Heart left ventricle (tissue), 16 donors: ENCODE results near the gene SOCS6. TPM values are rescaled to one million over a fixed set of nuclear protein-coding genes. Genes with fewer than 3 reads are reported as not detected.
A peak's percentile ranks its signal among the peaks of the same experiment; 100 is the strongest.

Source experiments
- ATAC-seq, 4 donors: fragments of 200-7000 bp; cut with Tn5 transposase; one replicate each; pipeline ENCODE4 v1.9.1; 2020 to 2022; ENCODE audit warnings: moderate library complexity in 4 of 4, mild to moderate bottlenecking in 3 of 4, moderate number of reproducible peaks in 1 of 4
- DNase-seq, 5 donors: peaks; one replicate each; pipeline ENCODE4 v3.0.0-alpha.2; 2020
- H3K27ac ChIP-seq, 12 donors: fragments of 200-600 bp; sonication (generic) in 4 of 12; one replicate each; pipeline versions ENCODE4 v1.5.0 to v1.8.0; 2016 to 2022; ENCODE audit warnings: mild to moderate bottlenecking in 2 of 12
- H3K27me3 ChIP-seq, 9 donors: fragments of 200-600 bp; sonication (generic) in 2 of 9; one replicate each; pipeline versions ENCODE4 v1.5.1 to v1.8.0; 2016 to 2022; ENCODE audit warnings: mild to moderate bottlenecking in 3 of 9
- H3K36me3 ChIP-seq, 9 donors: fragments of 200-600 bp; sonication (generic) in 2 of 9; one replicate each; pipeline versions ENCODE4 v1.5.0 to v1.8.0; 2018 to 2022; ENCODE audit warnings: mild to moderate bottlenecking in 2 of 9
- H3K4me1 ChIP-seq, 12 donors: fragments of 200-600 bp; sonication (generic) in 4 of 12; one replicate each; pipeline versions ENCODE4 v1.5.0 to v1.8.0; 2016 to 2022; ENCODE audit warnings: mild to moderate bottlenecking in 3 of 12
- H3K4me3 ChIP-seq, 12 donors: fragments of 200-600 bp; sonication (generic) in 4 of 12; one replicate each; pipeline versions ENCODE4 v1.5.0 to v1.8.0; 2017 to 2022; ENCODE audit warnings: mild to moderate bottlenecking in 9 of 12, moderate library complexity in 4 of 12
- H3K9me3 ChIP-seq, 12 donors: fragments of 200-600 bp; sonication (generic) in 4 of 12; one replicate each; pipeline versions ENCODE4 v1.5.0 to v1.8.0; 2016 to 2022; ENCODE audit warnings: mild to moderate bottlenecking in 1 of 12
- CTCF ChIP-seq, 12 donors: fragments of 200-600 bp; sonication (generic) in 4 of 12; IDR thresholded peaks; one replicate each; pipeline versions ENCODE4 v1.5.0 to v1.8.0; 2018 to 2022; ENCODE audit warnings: antibody characterized with exemption in 12 of 12, mild to moderate bottlenecking in 5 of 12
- POLR2A ChIP-seq, 2 donors: fragments of 450-650 bp; IDR thresholded peaks; one replicate each; pipeline ENCODE4 v1.6.1; 2017; ENCODE audit warnings: antibody characterized with exemption in 2 of 2, mild to moderate bottlenecking in 2 of 2, moderate library complexity in 2 of 2
- WGBS, 4 donors: extraction: QIAGEN DNeasy Blood & Tissue Kit in 2 of 4; methylation state at CpG; one replicate each; pipeline versions ENCODE4 v1.1.5 to v1.1.7; 2013 to 2018; 5-methylcytosine and 5-hydroxymethylcytosine counted together
- intact Hi-C, 10 donors: fragments of 100-400 bp; cut with DNase I; formaldehyde crosslinking; loops; one replicate each; pipeline versions ENCODE4 v1.11.1 to v1.14.2; 2022
- polyA plus RNA-seq, 2 donors: library from polyadenylated mRNA; stranded (reverse); fragments of 200-250 nt; gene quantifications; one replicate each; pipeline ENCODE4 v1.2.3, GENCODE V29; 2013
- total RNA-seq, 9 donors: library from RNA; depleted of rRNA in 2 of 9; stranded (reverse); fragments of >200 nt in 2 of 9; fragmentation: NEBNext Ultra II Directional in 3 of 9; extraction: Animal tissue kit (Norgen Biotek cat#: 25700) in 3 of 9; gene quantifications; one replicate each; pipeline versions ENCODE4 v1.1.0 to v1.2.4, GENCODE V29; 2016 to 2023
- donor health status: ischemic (EF 13 %, LVEDD 7.1; RV severe dilation, severe dysfunction).
- donor health status: healthy with polysubstance abuse.
- donor health status: DM: no; HTN: yes; CAD: no.
- donor health status: DM: no; HTN: no; CAD: no.
- donor health status: ischemic (EF 25% LVEDD 6.9; RV normal size, moderate dysfunction).
- donor health status: ischemic (EF 25% LVEDD 5.7; RV mildly dilated, moderate dysfunction).
- donor health status: healthy.
- donor health status: DM: yes; HTN: yes; CAD: no.
- donor health status: ischemic (EF 35%, LVEDD 5.7; RV mildly dilated, moderate dysfunction).
- donor health status: nonischemic (EF 11% LVEDD 7.7; RV severe dilation, severe dysfunction).
- donor health status: DM: yes; HTN: yes; CAD: no.
- donor health status: PGD.
- donor health status: ischemic (EF 29% LVEDD 5.4; RV normal size, mild dysfunction).
- donor health status: nonischemic (EF 23%, LVEDD 6.1; RV moderate dilation, normal function).

The SOCS6 gene
- total and polyA plus RNA-seq, 11 donors, result 6.5 to 32.9 (median 21.4) TPM

GRCh38 chr18:70295192-70296188 lies 6.6 kb downstream of the SOCS6 start:
- WGBS, 4 donors, result 30 to 40% (median 34%) methylated on average over 8 of the region's 8 CpGs
- DNase-seq (no peak), ATAC-seq (peak in 2 of 4 donors; percentile 20 to 51)
- H3K36me3 ChIP-seq, result no peaks in the 10 kb centered on the region
- H3K27ac ChIP-seq, result peak overlapping the region; percentile 2 to 75 (median 50)
- H3K4me3 ChIP-seq, result peak overlapping the region in 4 of 12 donors; percentile 4 to 20 (median 5)
- H3K27me3 ChIP-seq, result no peaks in the 10 kb centered on the region
- intact Hi-C loops, result loop anchor here in 3 of 10 donors (5.0 to 10.0 kb wide), 3 partner anchors 42 to 139 kb away; no protein-coding TSS in a partner anchor
- peaks cover 0 to 92% (median 71%) of the 10 kb centered on the region in 12 donors for H3K4me1 ChIP-seq
- no peaks in the 10 kb centered on the region for H3K9me3 ChIP-seq
- TF ChIP-seq CTCF (IDR thresholded peaks at IDR 0.05), result no peak
- no peak for TF ChIP-seq POLR2A (IDR thresholded peaks at IDR 0.05)

GRCh38 chr18:70296289-70296688 lies 7.4 kb downstream of the SOCS6 start:
- 21 to 33% (median 24%) methylated on average over 10 of the region's 10 CpGs for WGBS, 4 donors
- Histone ChIP-seq H3K27me3 (no peaks in the 10 kb centered on the region), H3K9me3 (no peaks in the 10 kb centered on the region), H3K4me1 (peaks cover 0 to 92% (median 66%) of the 10 kb centered on the region in 12 donors), H3K27ac (peak overlapping the region in 11 of 12 donors; percentile 13 to 75 (median 57)), H3K36me3 (no peaks in the 10 kb centered on the region), H3K4me3 (peak overlapping the region in 6 of 12 donors; percentile 1 to 24 (median 5))
- peak; percentile 72 to 86 (median 78) for ATAC-seq
- intact Hi-C loops, result loop anchor here in 3 of 10 donors (5.0 to 10.0 kb wide), 3 partner anchors 41 to 139 kb away; no protein-coding TSS in a partner anchor
- DNase-seq, result peak in 4 of 5 donors; percentile 42 to 64 (median 49)
- TF ChIP-seq POLR2A (IDR thresholded peaks at IDR 0.05), result no peak
- no peak for TF ChIP-seq CTCF (IDR thresholded peaks at IDR 0.05)

GRCh38 chr18:70296781-70297180 lies 7.9 kb downstream of the SOCS6 start:
- Histone ChIP-seq H3K4me3 (peak overlapping the region in 3 of 12 donors; percentile 1 to 24 (median 6)), H3K27ac (peak overlapping the region in 11 of 12 donors; percentile 13 to 75 (median 57)), H3K27me3 (no peaks in the 10 kb centered on the region), H3K36me3 (no peaks in the 10 kb centered on the region), H3K4me1 (peaks cover 0 to 93% (median 66%) of the 10 kb centered on the region in 12 donors), H3K9me3 (no peaks in the 10 kb centered on the region)
- WGBS, 4 donors, result 67 to 91% (median 82%) methylated on average over 2 of the region's 2 CpGs
- intact Hi-C loops, result loop anchor here in 3 of 10 donors (5.0 to 10.0 kb wide), 3 partner anchors 41 to 138 kb away; no protein-coding TSS in a partner anchor
- ATAC-seq (no peak), DNase-seq (no peak)
- TF ChIP-seq POLR2A (IDR thresholded peaks at IDR 0.05), result no peak
- TF ChIP-seq CTCF (IDR thresholded peaks at IDR 0.05), result no peak

GRCh38 chr18:70299393-70299792 lies 10.5 kb downstream of the SOCS6 start:
- TF ChIP-seq CTCF (IDR thresholded peaks at IDR 0.05) (peak in 1 of 12 donors; percentile 18), POLR2A (IDR thresholded peaks at IDR 0.05) (no peak)
- H3K4me1 ChIP-seq, result peaks cover 0 to 86% (median 53%) of the 10 kb centered on the region in 12 donors

More at GRCh38 chr18:70299393-70299792, 10.5 kb downstream of the SOCS6 start:
- DNase-seq (no peak), ATAC-seq (no peak)
- intact Hi-C loops, result loop anchor here in 3 of 10 donors (5.0 to 10.0 kb wide), 3 partner anchors 38 to 135 kb away; no protein-coding TSS in a partner anchor
- Histone ChIP-seq H3K4me3 (no peak overlapping the region), H3K9me3 (no peaks in the 10 kb centered on the region), H3K36me3 (no peaks in the 10 kb centered on the region), H3K27ac (no peak overlapping the region), H3K27me3 (no peaks in the 10 kb centered on the region)
- WGBS, 4 donors, result 62 to 69% (median 65%) methylated on average over 8 of the region's 8 CpGs
